K562 treated with DMSO at 1 percent for 4 hours (cell line): ENCODE data around the gene INVS. TPM values are rescaled to one million over a fixed set of nuclear protein-coding genes. Genes with fewer than 3 reads are reported as not detected.

Experiments
- total RNA-seq: library from RNA; unstranded; fragments of 300-600 nt; gene quantifications from 2 replicates; pipeline ENCODE4 v1.2.3, GENCODE V29; 2022; ENCODE audit not compliant: insufficient read depth

INVS gene, protein sequence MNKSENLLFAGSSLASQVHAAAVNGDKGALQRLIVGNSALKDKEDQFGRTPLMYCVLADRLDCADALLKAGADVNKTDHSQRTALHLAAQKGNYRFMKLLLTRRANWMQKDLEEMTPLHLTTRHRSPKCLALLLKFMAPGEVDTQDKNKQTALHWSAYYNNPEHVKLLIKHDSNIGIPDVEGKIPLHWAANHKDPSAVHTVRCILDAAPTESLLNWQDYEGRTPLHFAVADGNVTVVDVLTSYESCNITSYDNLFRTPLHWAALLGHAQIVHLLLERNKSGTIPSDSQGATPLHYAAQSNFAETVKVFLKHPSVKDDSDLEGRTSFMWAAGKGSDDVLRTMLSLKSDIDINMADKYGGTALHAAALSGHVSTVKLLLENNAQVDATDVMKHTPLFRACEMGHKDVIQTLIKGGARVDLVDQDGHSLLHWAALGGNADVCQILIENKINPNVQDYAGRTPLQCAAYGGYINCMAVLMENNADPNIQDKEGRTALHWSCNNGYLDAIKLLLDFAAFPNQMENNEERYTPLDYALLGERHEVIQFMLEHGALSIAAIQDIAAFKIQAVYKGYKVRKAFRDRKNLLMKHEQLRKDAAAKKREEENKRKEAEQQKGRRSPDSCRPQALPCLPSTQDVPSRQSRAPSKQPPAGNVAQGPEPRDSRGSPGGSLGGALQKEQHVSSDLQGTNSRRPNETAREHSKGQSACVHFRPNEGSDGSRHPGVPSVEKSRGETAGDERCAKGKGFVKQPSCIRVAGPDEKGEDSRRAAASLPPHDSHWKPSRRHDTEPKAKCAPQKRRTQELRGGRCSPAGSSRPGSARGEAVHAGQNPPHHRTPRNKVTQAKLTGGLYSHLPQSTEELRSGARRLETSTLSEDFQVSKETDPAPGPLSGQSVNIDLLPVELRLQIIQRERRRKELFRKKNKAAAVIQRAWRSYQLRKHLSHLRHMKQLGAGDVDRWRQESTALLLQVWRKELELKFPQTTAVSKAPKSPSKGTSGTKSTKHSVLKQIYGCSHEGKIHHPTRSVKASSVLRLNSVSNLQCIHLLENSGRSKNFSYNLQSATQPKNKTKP
- 4.3 and 6.0 TPM in 2 replicates for total RNA-seq

GRCh38 chr9:100098887-100099721 is at the start of gene INVS, which contains the start of gene ERP44:
INVS (plus strand) TSS chr9:100099243; CDS start chr9:100104522, 5,279 bp downstream.
ERP44 (minus strand) TSS chr9:100099000; CDS start chr9:100098840, 160 bp downstream.

Other genes starting within 250 kb of the INVS start
- gene STX17, start 192.6 kb upstream of the INVS start, total RNA-seq, result 7.4 and 8.0 TPM in 2 replicates
- 16.4 and 21.6 TPM in 2 replicates for gene ERP44, start 243 bp upstream of the INVS start, total RNA-seq